Measurements from ENCODE around the gene NLGN1. TPM values are rescaled to one million over a fixed set of nuclear protein-coding genes. Genes with fewer than 3 reads are reported as not detected.

The NLGN1 gene
- total RNA-seq, 4 donors from 2014 or later, result 12.9 to 20.9 (median 18.0) TPM

GRCh38 chr3:174170248-174170647, 772.7 kb downstream of the NLGN1 start:
- Histone ChIP-seq H3K9me3 (peaks cover 0 to 4% (median 0%) of the 10 kb centered on the region in 4 donors), H3K36me3 (no peaks in the 10 kb centered on the region), H3K27ac (replicated peaks in 1 of 4) (no peak overlapping the region), H3K4me3 (no peak overlapping the region), H3K27me3 (no peaks in the 10 kb centered on the region), H3K4me1 (peaks cover 0 to 3% (median 0%) of the 10 kb centered on the region in 4 donors)
- TF ChIP-seq EP300 (IDR thresholded peaks at IDR 0.05) (no peak), POLR2AphosphoS5 (IDR thresholded peaks at IDR 0.05) (no peak), CTCF (IDR thresholded peaks at IDR 0.05) (no peak), POLR2A (IDR thresholded peaks at IDR 0.05; ENCODE audit: low read depth) (no peak)
- 74% methylated on average over 2 of the region's 2 CpGs for WGBS
- intact Hi-C loops (cut with DNase I), result no loop called here
- no peak for DNase-seq (ENCODE audit: extremely low spot score)

GRCh38 chr3:174186377-174186989, 788.9 kb downstream of the NLGN1 start:
- H3K27ac ChIP-seq (replicated peaks in 1 of 4), result no peak overlapping the region
- H3K36me3 ChIP-seq, result no peaks in the 10 kb centered on the region
- peaks cover 4 to 9% (median 9%) of the 10 kb centered on the region in 4 donors for H3K4me1 ChIP-seq
- WGBS, result 87% methylated on average over 1 of the region's 1 CpG
- no peaks in the 10 kb centered on the region for H3K27me3 ChIP-seq
- TF ChIP-seq POLR2AphosphoS5 (IDR thresholded peaks at IDR 0.05) (no peak), EP300 (IDR thresholded peaks at IDR 0.05) (no peak), POLR2A (IDR thresholded peaks at IDR 0.05; ENCODE audit: low read depth) (no peak), CTCF (IDR thresholded peaks at IDR 0.05) (no peak)
- H3K9me3 ChIP-seq, result no peaks in the 10 kb centered on the region
- intact Hi-C loops (cut with DNase I), result no loop called here
- DNase-seq (ENCODE audit: extremely low spot score), result no peak
- H3K4me3 ChIP-seq, result no peak overlapping the region

GRCh38 chr3:174191380-174191779, 793.8 kb downstream of the NLGN1 start:
- Histone ChIP-seq H3K27ac (replicated peaks in 1 of 4) (no peak overlapping the region), H3K9me3 (no peaks in the 10 kb centered on the region), H3K27me3 (no peaks in the 10 kb centered on the region), H3K36me3 (no peaks in the 10 kb centered on the region), H3K4me3 (no peak overlapping the region), H3K4me1 (peaks cover 4 to 28% (median 18%) of the 10 kb centered on the region in 4 donors)
- TF ChIP-seq POLR2A (IDR thresholded peaks at IDR 0.05; ENCODE audit: low read depth) (no peak), POLR2AphosphoS5 (IDR thresholded peaks at IDR 0.05) (no peak), EP300 (IDR thresholded peaks at IDR 0.05) (no peak), CTCF (IDR thresholded peaks at IDR 0.05) (no peak)
- DNase-seq (ENCODE audit: extremely low spot score), result no peak
- intact Hi-C loops (cut with DNase I), result no loop called here
- WGBS, result 36% methylated on average over 4 of the region's 4 CpGs

GRCh38 chr3:174191895-174192294, 794.4 kb downstream of the NLGN1 start:
- H3K36me3 ChIP-seq, result no peaks in the 10 kb centered on the region
- peaks cover 4 to 28% (median 18%) of the 10 kb centered on the region in 4 donors for H3K4me1 ChIP-seq
- TF ChIP-seq CTCF (IDR thresholded peaks at IDR 0.05) (no peak), POLR2AphosphoS5 (IDR thresholded peaks at IDR 0.05) (no peak), POLR2A (IDR thresholded peaks at IDR 0.05; ENCODE audit: low read depth) (no peak), EP300 (IDR thresholded peaks at IDR 0.05) (no peak)
- no peak overlapping the region for H3K27ac ChIP-seq (replicated peaks in 1 of 4)
- intact Hi-C loops (cut with DNase I), result no loop called here
- no peak for DNase-seq (ENCODE audit: extremely low spot score)
- H3K9me3 ChIP-seq, result no peaks in the 10 kb centered on the region
- 94% methylated on average over 2 of the region's 2 CpGs for whole genome bisulfite sequencing
- H3K4me3 ChIP-seq, result no peak overlapping the region
- H3K27me3 ChIP-seq, result no peaks in the 10 kb centered on the region

GRCh38 chr3:174192471-174192870, 794.9 kb downstream of the NLGN1 start:
- Histone ChIP-seq H3K4me3 (no peak overlapping the region), H3K27ac (replicated peaks in 1 of 4) (no peak overlapping the region), H3K4me1 (peaks cover 4 to 28% (median 18%) of the 10 kb centered on the region in 4 donors), H3K36me3 (no peaks in the 10 kb centered on the region), H3K9me3 (no peaks in the 10 kb centered on the region), H3K27me3 (no peaks in the 10 kb centered on the region)
- 78% methylated on average over 2 of the region's 2 CpGs for WGBS
- TF ChIP-seq POLR2AphosphoS5 (IDR thresholded peaks at IDR 0.05), result no peak
- no peak for TF ChIP-seq EP300 (IDR thresholded peaks at IDR 0.05)
- no peak for TF ChIP-seq CTCF (IDR thresholded peaks at IDR 0.05)
- TF ChIP-seq POLR2A (IDR thresholded peaks at IDR 0.05; ENCODE audit: low read depth), result no peak
- no peak for DNase-seq (ENCODE audit: extremely low spot score)
- intact Hi-C loops (cut with DNase I), result no loop called here
